ENCODE results near the gene NCOA7.
"Not testable (repeated sequence)": the region's sequence is repeated elsewhere in the genome, so short reads cannot be mapped to it uniquely, and the experiment has no call there.

The NCOA7 gene

GRCh38 chr6:125791151-125791819 is 525 bp downstream of the NCOA7 start:
- no peak for DNase-seq (ENCODE audit: low read depth in 2 of 2)

- DNase-seq (ENCODE audit: low read depth in 2 of 2): no peak
These were observed 1.0 kb downstream of the NCOA7 start for GRCh38 chr6:125791820-125792165.

GRCh38 chr6:125792172-125792571 is 1.4 kb downstream of the NCOA7 start:
- DNase-seq (ENCODE audit: low read depth in 2 of 2): no peak

GRCh38 chr6:125792680-125793079 is 1.9 kb downstream of the NCOA7 start:
- no peak for DNase-seq (ENCODE audit: low read depth in 2 of 2)

- DNase-seq (ENCODE audit: low read depth in 2 of 2): no peak
These were observed 2.5 kb downstream of the NCOA7 start for GRCh38 chr6:125793280-125793679.

- DNase-seq (ENCODE audit: low read depth in 2 of 2): no peak
These were observed 3.1 kb downstream of the NCOA7 start for GRCh38 chr6:125793863-125794262.

- no peak for DNase-seq (ENCODE audit: low read depth in 2 of 2)
These were observed 3.8 kb downstream of the NCOA7 start for GRCh38 chr6:125794342-125795137.

- DNase-seq (ENCODE audit: low read depth in 2 of 2): no peak
These were observed 4.5 kb downstream of the NCOA7 start for GRCh38 chr6:125795301-125795700.

GRCh38 chr6:125797120-125797885 is 6.5 kb downstream of the NCOA7 start:
- no peak for DNase-seq (ENCODE audit: low read depth in 2 of 2)

- DNase-seq (ENCODE audit: low read depth in 2 of 2): no peak
These were observed 7.2 kb downstream of the NCOA7 start for GRCh38 chr6:125797886-125798444.

- no peak for DNase-seq (ENCODE audit: low read depth in 2 of 2)
These were observed 8.2 kb downstream of the NCOA7 start for GRCh38 chr6:125798734-125799508.

- DNase-seq (ENCODE audit: low read depth in 2 of 2): no peak
These were observed 11.6 kb downstream of the NCOA7 start for GRCh38 chr6:125802383-125802782.

GRCh38 chr6:125802943-125803377 is 12.2 kb downstream of the NCOA7 start:
- DNase-seq (ENCODE audit: low read depth in 2 of 2): no peak

GRCh38 chr6:125804264-125804663 is 13.5 kb downstream of the NCOA7 start:
- no peak for DNase-seq (ENCODE audit: low read depth in 2 of 2)

GRCh38 chr6:125804866-125805425 is 14.2 kb downstream of the NCOA7 start:
- DNase-seq (ENCODE audit: low read depth in 2 of 2): not testable (repeated sequence)

GRCh38 chr6:125806813-125807212 is 16.1 kb downstream of the NCOA7 start:
- no peak for DNase-seq (ENCODE audit: low read depth in 2 of 2)

- DNase-seq (ENCODE audit: low read depth in 2 of 2): no peak
These were observed 16.5 kb downstream of the NCOA7 start for GRCh38 chr6:125807293-125807692.

- no peak for DNase-seq (ENCODE audit: low read depth in 2 of 2)
These were observed 17.3 kb downstream of the NCOA7 start for GRCh38 chr6:125808060-125808459.

GRCh38 chr6:125808591-125808990 is 17.8 kb downstream of the NCOA7 start:
- no peak for DNase-seq (ENCODE audit: low read depth in 2 of 2)

GRCh38 chr6:125809570-125810170 is 18.9 kb downstream of the NCOA7 start:
- DNase-seq (ENCODE audit: low read depth in 2 of 2): no peak

- DNase-seq (ENCODE audit: low read depth in 2 of 2): no peak
These were observed 19.7 kb downstream of the NCOA7 start for GRCh38 chr6:125810445-125810844.
